ENCODE results near the gene MED7. TPM values are rescaled to one million over a fixed set of nuclear protein-coding genes. Genes with fewer than 3 reads are reported as not detected.

The MED7 gene
- total and polyA plus RNA-seq, 2 of the 8 experiments (the other 6 are each of a cell fraction or from before 2014, with no cell fraction given) = 6.9 to 9.5 TPM

DNA sequence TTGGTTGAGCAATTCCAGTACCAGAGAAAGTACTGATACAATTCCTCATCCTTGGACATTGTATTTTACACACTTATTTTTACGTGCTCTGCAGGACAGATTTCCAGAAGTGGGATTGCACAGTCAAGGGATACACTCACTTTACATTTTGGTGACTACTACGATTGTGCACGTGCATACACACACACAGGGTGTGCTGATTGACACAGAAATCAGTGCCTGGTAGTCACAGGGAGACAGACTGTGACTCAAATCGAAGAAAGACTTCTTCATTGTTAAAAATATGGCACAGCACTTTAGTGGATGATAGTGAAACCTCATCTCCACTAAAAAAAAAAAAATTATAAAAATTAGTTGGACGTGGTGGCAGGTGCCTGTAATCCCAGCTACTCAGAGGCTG lies 21.9 kb upstream of the MED7 start:
- no peaks in the 10 kb centered on the region; the same call in 1 of the 2 replicates for H3K23me2 ChIP-seq (ENCODE audit: low read depth, low read length)
- H3K4ac ChIP-seq (replicated peaks; ENCODE audit: insufficient read length, low read depth, low read length) = no peak overlapping the region
- 88% methylated on average over 5 of the region's 5 CpGs; no CpG with 5 or more reads in 1 of the 2 experiments for WGBS, 2 experiments (ENCODE audit: extremely low coverage in 1 of 2, insufficient coverage in 1 of 2, insufficient read length in 1 of 2, insufficient replicate concordance in 2 of 2, low coverage in 1 of 2, low lambda C conversion rate in 2 of 2, missing lambda C conversion rate in 1 of 2)
- H3K9me3 ChIP-seq (ENCODE audit: insufficient read depth in 2 of 2, low read depth in 1 of 2, low read length in 1 of 2) = no peaks in the 10 kb centered on the region
- H3K79me2 ChIP-seq (ENCODE audit: control insufficient read depth in 1 of 2, insufficient read depth in 2 of 2, low read length in 2 of 2) = no peaks in the 10 kb centered on the region
- H3K79me1 ChIP-seq (ENCODE audit: low read depth, low read length) = no peaks in the 10 kb centered on the region
- H2AFZ ChIP-seq (ENCODE audit: low read length) = no peak overlapping the region
- no peak overlapping the region for H2AK5ac ChIP-seq (ENCODE audit: low read depth, low read length)
- H2BK15ac ChIP-seq (ENCODE audit: low read length) = no peak overlapping the region
- no peak overlapping the region for H3K23ac ChIP-seq (ENCODE audit: insufficient read length)
- H2BK20ac ChIP-seq (ENCODE audit: low read length) = no peak overlapping the region
- no peak overlapping the region for H3K27ac ChIP-seq (ENCODE audit: low read depth, low read length)
- no peak overlapping the region for H3K56ac ChIP-seq (replicated peaks; ENCODE audit: insufficient read length, low read depth, low read length)
- no peak overlapping the region for H4K91ac ChIP-seq (replicated peaks; ENCODE audit: insufficient read length, low read length)
- H3K18ac ChIP-seq (ENCODE audit: extremely low read depth, low read length) = no peak overlapping the region
- POLR2A ChIA-PET (ENCODE audit: partially characterized antibody) = no interaction called here
- H3K27me3 ChIP-seq (replicated peaks in 1 of 4; ENCODE audit: control insufficient read depth in 3 of 4, extremely low read depth in 1 of 4, insufficient read depth in 3 of 4, low read length in 3 of 4) = no peaks in the 10 kb centered on the region
- H2BK5ac ChIP-seq (ENCODE audit: low read depth, low read length) = no peak overlapping the region
- H2BK120ac ChIP-seq (replicated peaks; ENCODE audit: low read depth, low read length) = no peak overlapping the region
- no peak overlapping the region for H4K8ac ChIP-seq (ENCODE audit: extremely low read depth, insufficient read depth, low read length)
- CTCF ChIA-PET (ENCODE audit: partially characterized antibody) = no interaction called here
- H3K36me3 ChIP-seq (ENCODE audit: control insufficient read depth in 2 of 4, insufficient read depth in 4 of 4, low read length in 3 of 4) = no peaks in the 10 kb centered on the region
- H3K14ac ChIP-seq (ENCODE audit: insufficient read length) = no peak overlapping the region
- H2BK12ac ChIP-seq (ENCODE audit: low read depth, low read length) = no peak overlapping the region
- H3K4me2 ChIP-seq (ENCODE audit: insufficient read depth in 1 of 2, low read depth in 2 of 2, low read length in 2 of 2) = no peak overlapping the region
- no peak for DNase-seq (ENCODE audit: low read depth in 1 of 2, low spot score in 2 of 2)
- H3K4me3 ChIP-seq (ENCODE audit: extremely low read depth in 1 of 4, insufficient read depth in 2 of 4, low read depth in 3 of 4, low read length in 4 of 4) = no peak overlapping the region
- no peak overlapping the region for H4K5ac ChIP-seq (ENCODE audit: insufficient read length, low read depth, low read length)
- no peak overlapping the region for H3K9ac ChIP-seq (replicated peaks in 1 of 4; ENCODE audit: extremely low read depth in 1 of 4, low read depth in 3 of 4, low read length in 3 of 4)
- no peaks in the 10 kb centered on the region for H4K20me1 ChIP-seq (replicated peaks in 1 of 2; ENCODE audit: control insufficient read depth in 1 of 2, insufficient read depth in 2 of 2, low read length in 2 of 2)
- no peak for FAIRE-seq
- no peaks in the 10 kb centered on the region for H3K4me1 ChIP-seq (replicated peaks in 1 of 4; ENCODE audit: control insufficient read depth in 3 of 4, insufficient read depth in 4 of 4, low read length in 3 of 4)
- no peak for TF ChIP-seq EZH2 (IDR thresholded peaks at IDR 0.05; ENCODE audit: low read depth, low read length, severe bottlenecking)
- no peak for TF ChIP-seq RBBP5 (IDR thresholded peaks at IDR 0.05; ENCODE audit: borderline replicate concordance, low read depth, low read length)
- TF ChIP-seq SIRT6 (IDR thresholded peaks at IDR 0.05; ENCODE audit: low read length) = no peak
- TF ChIP-seq, protein P1, sequence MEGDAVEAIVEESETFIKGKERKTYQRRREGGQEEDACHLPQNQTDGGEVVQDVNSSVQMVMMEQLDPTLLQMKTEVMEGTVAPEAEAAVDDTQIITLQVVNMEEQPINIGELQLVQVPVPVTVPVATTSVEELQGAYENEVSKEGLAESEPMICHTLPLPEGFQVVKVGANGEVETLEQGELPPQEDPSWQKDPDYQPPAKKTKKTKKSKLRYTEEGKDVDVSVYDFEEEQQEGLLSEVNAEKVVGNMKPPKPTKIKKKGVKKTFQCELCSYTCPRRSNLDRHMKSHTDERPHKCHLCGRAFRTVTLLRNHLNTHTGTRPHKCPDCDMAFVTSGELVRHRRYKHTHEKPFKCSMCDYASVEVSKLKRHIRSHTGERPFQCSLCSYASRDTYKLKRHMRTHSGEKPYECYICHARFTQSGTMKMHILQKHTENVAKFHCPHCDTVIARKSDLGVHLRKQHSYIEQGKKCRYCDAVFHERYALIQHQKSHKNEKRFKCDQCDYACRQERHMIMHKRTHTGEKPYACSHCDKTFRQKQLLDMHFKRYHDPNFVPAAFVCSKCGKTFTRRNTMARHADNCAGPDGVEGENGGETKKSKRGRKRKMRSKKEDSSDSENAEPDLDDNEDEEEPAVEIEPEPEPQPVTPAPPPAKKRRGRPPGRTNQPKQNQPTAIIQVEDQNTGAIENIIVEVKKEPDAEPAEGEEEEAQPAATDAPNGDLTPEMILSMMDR (IDR thresholded peaks at IDR 0.05; ENCODE audit: control extremely low read depth in 1 of 3, insufficient read depth in 1 of 3, low read depth in 1 of 3, low read length in 3 of 3) = no peak
